ENCODE measurements around the gene CCDC70.

The CCDC70 gene

DNA sequence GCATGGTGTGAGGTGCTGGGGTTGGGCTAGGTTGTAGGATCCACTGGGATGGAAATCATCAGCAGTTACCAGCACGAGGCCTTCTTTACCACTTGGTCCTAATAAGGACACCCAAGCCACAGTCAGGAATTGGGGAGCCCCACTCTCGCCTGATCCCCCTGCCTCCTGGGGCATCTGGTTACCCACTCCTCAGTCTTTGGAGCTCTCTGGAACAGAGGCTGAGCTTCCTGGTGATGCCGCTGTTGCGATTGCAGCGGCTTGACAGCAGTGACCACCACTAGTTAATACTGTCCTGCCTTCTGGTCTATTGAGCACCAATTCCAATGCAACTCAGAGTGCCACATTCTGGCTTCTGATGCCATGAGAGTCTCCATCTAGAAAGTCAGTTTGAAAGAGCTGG is 30.2 kb upstream of the CCDC70 start:
- DNase-seq, result no peak

DNA sequence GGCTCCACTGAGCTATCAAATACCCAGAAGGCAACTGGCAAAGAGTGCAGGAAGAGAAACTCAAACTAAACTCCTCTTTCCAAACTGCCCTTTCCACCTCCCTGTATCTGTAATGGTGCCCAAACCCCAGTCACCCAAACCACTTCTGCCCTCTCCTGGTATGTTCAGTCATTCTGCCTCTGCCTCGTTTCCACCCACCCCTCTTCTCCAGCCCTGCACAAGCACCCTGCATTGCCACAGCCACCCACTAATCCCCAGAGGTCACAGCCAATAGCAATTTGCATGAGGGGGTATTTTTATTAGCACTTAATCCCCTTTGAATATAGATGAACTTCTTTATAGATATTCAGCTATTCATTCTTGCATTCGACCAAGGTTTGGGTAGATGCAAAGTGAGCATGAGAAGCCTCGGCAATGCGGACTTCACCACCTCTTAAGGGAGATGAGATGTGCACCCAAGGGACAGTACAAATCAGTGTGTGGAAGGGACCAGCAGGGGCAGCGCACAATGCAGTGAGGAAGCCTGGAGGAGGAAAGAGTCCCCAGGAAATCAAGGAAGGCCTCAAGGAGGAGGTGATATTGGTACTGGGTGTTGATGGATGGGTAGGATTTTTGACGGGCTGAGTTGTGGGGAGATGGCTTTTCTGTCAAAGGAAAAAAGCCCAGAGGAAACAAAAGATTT is 29.2 kb upstream of the CCDC70 start:
- DNase-seq, result no peak

DNA sequence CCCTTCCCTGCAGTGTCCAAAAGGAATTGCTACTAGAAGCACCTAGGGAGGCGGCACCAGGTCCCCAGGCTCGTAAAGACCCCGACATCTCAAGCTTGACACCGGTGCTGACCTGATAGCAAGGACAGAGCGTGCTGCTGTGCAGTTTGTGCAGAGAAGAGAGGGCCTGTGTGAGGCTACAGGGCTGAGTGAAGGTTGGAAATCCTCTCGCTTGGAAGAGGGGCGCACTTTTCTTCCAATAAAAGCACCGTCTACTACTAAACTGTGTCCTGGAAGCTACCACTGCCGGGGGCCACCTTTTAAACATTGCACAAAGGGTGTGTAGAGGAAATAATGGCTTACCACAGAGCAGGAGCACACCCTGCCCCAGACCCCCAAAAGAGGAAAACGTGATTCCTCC is 27.8 kb upstream of the CCDC70 start:
- DNase-seq, result no peak

DNA sequence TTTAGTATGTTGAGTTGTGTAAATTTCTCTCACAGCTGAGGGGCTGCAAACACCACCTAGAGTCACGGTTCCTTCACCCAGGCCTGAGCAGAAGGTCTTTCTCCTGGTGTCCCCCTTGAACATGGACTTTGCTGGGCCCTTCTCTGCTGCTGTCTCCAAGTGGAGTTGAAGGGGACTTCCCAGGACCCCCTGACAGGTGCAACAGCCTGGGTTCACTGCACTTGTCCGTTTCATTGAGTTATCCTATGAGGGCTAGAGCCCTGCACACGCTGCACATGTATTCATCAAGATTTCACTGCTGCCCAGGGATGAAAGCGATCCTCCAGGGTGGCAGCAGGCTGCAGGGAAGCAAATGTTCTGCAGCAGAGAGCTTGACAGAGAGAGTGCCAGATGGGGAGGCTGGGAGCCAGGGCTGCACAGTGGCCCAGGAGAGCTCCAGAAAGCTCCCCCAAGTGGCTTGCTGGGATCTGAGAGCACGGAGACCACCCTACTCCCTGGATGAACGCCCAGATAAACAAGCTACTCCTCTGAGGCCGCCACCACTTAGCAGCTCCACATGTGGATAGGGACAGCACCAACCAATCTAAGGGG is 27.1 kb upstream of the CCDC70 start:
- no peak for DNase-seq

DNA sequence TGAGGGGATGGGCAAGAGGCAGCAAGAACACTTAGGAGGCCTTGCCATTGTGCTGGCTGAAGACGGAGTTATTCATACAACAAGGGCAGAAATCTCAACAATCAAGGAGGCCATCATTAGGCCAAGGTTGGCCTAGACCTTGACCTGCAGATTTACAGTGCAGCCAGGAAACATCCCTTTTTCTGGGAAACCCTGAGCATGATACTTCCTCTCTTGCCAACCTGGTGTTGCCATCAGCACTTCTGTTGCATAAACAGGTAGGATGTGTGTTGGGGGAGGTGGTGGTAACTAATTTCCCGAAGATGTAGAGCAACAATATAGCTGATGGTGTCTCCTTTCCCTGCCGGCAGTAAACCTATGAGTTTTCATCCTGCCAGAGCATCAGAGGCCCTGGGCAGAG is 24.8 kb upstream of the CCDC70 start:
- no peak for DNase-seq

DNA sequence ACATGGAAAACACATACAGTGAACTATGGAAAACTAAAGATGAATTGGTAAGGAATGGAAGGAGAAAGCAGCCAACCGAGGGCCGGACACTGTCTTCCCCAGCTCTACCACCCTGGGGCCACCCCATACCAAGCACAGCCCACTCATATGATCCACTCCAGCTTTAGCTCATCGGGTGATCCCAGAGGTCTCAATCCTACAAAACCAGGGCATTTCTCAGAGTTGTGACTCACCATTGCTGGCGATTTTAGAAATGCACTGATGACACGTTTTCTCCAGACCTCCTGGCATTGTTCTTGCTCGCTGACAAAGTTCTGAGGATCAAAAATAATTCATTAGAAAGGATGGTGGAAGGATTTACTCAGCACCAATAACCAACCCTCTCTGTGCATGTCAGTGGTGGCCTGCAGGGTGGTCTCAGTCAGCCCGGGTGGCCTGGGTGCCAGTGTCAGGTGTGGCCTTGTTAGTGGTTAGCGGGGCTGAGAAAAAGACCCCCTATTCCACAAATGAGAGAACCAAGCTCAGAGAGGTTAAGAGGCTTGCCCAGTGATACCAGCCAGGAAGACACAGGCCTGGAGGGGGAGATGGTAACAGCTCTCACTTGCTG is 23.4 kb upstream of the CCDC70 start:
- DNase-seq, result no peak

DNA sequence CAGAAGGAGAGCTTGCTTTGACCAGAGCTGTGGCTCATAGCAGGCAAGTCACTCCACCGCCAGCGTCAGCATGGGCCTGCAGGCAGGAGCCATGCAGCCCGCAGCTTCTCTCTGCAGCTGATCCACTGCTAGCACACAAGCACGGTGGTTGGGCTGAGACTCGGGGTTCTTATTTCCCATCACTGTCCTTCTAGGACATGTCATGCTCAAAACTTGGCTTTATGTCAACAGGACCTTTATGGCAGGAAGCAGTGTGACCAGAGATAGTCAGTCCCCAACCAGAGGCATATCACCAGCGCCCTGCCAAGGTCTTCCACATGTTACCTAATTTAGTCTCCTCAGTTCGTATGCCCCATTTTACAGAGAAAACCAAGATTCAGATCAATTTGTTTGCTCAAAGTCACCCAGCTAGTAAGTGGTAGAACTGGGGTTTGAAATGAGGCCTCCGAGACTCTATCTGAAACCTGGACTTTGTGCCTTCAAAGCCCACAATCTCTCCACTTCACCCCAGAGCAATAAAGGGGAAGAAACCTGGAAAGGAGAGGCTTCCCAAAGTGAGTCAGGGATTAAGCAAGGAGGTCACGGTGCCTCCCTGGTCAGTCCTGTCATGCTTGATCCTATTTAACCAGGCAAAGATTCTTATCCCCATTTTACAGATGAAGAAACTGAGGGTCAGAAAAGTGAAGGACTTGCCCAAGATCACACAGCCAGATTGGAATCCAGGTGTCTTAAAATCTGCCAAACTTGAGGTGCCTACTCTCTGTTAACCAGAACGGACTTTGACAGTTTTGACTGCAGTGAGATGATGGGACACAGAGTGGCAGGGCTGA is 21.8 kb upstream of the CCDC70 start:
- DNase-seq, result no peak

DNA sequence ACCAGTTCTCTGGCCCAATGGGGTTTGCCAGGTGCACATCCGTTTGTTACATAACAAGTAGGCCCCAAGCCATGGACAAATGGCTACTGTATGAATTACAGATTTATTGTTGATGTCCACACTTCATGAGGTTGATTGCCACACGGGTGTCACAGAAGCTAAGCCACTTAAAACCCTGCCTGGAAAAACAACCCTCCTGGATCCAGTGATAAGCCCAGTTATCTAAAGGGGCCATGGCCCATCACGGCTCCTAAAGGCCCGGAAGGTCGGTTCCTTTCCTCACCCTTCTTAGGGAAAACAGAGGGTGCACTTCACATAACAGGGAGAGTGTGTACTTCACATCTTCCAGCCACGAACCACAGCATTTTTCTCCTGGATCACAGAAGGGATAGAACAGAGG is 20.9 kb upstream of the CCDC70 start:
- DNase-seq, result no peak

DNA sequence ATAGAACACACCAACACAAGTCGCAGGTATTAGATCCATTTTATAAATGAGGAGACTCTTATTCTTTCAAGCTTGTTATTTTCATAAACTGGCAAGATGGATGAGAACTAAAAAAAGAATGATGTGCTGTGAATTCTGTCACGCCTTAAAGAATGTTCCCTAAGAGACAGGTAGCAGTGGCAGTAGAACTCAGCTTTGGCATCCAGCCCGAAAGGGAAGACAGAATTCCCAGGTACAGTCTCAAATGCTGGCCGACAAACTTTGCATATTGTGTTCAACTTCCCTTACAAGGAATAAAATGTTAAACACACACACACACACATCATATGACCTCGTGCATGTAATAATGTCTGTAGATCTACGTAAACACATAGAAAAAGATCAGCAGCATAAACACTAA is 20.0 kb upstream of the CCDC70 start:
- DNase-seq, result no peak

DNA sequence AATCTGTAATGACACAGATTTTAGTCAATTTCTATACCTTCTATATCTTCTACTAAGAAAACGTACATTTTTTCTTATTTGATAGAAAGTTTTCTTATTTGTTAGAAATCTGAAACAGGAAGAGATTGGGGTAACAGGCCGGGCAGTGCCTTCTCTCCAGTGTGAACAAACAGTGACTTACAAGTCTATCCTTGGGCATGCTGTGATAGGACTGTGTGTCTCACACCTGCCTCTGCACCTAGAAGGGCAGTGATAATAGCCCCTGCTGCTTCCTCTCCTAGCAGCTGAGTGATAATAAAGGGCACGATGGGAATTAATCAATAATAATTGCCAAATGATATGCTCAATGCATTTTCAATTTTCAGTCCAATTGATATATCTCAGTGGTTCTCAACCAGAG is 18.2 kb upstream of the CCDC70 start:
- DNase-seq, result no peak

DNA sequence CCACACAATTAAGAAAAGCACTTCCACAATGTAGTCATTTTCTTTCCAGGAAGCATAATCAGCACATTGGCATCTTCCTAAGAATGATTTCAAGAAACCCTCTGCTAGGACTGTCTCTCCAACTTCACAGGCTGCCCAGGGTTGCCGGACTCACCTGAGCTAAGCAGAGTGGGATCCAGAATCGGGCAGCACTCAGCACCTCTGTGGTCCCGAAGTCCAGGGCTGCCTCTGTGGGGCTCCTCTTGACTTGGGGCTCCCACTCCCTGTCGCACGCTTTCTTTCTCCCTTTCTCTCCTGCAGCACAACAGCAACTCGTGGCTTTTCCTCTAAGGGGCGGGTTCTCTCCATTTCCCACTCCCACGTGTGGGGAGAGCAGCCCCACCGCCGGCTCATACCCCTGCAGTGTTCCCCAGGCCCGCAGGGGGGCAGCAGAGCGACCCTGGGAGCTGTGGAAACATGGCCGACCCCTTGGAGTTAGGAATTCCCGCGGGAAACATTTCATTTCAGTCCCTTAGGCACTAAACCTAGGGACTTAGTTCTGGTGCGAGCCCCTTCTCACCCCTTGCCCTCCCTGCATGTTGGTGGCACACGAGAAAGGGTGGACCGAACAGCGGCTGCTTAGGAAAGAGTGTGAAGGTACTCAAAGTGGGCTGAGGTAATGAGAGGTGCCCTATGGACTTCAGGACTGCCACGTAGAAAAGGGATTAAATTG is 16.8 kb upstream of the CCDC70 start, which contains the start of gene TMEM272:
TSS of gene TMEM272 (minus strand) at position 316 of the 712 bp plus-strand sequence. CDS start 6,647 bp downstream, outside the sequence.
- no peak for DNase-seq

DNA sequence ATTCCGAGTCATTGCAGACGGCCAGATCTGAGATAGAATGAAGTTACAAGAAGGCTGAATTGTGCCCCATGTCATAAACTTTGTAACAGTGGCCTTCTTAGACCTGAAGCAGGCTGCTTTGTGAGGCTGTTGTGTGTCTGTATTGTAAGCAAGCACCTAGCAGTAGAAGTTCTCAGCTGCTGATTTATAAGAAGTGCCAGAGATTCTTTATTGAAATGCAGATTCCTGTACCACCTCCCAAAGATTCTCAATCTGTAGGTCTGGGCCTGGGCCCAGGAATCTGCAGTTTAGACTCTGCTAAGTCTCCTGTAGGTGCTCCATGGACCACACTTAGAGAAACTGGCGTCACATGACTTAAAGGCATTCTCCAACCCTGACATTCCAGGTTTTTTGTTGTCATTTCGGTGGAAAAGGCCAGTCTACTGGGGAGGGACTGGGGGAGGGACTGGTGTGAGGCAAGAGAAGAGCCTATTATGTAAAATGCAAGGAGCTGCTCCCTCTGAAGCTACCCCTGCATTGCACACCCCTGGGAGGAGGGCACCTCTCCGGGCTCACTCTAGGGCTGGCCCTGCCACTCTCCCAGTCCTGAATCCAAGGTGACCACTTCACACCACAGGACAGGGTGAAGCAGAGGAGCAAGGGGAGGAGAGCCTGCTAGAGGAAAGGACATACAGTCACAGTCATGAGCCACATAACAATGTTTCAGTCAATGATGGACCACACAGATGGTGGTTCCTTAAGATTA is 16.0 kb upstream of the CCDC70 start:
- DNase-seq, result no peak

DNA sequence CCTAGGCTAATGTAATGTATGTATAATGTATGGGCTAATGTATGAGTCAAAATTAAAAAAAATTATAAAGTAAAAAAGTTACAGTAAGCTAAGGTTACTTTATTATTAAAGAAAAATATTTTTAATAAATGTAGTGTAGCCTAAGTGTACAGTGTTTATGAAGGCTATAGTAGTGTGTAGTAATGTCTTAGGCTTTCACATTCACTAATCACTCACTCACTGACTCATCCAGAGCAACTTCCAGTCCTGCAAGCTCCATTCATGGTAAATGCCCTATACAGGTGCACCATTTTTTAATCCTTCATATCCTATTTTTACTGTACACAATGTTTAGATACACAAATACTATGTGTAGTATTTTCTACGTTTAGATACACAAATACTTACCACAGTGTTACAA is 15.0 kb upstream of the CCDC70 start:
- DNase-seq, result no peak

DNA sequence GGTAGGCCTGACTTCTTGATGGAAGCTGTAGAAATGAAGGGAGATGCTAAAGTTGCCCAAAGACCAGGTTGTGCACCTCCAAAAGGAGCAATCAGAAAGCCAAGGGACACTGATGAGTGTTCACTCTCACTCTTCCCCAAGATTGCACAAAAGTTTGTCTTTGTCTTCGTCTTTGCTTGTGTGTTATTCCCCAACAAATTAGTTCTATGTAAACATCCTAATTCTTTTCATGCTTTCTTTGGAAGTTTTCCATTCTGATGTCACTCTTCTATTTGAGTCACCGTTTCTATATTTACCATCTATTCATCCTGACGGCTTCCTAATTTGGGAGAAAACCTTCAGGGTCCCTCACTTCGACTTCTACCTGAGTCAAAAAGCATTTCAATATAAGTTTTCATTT is 13.1 kb upstream of the CCDC70 start:
- DNase-seq, result no peak

DNA sequence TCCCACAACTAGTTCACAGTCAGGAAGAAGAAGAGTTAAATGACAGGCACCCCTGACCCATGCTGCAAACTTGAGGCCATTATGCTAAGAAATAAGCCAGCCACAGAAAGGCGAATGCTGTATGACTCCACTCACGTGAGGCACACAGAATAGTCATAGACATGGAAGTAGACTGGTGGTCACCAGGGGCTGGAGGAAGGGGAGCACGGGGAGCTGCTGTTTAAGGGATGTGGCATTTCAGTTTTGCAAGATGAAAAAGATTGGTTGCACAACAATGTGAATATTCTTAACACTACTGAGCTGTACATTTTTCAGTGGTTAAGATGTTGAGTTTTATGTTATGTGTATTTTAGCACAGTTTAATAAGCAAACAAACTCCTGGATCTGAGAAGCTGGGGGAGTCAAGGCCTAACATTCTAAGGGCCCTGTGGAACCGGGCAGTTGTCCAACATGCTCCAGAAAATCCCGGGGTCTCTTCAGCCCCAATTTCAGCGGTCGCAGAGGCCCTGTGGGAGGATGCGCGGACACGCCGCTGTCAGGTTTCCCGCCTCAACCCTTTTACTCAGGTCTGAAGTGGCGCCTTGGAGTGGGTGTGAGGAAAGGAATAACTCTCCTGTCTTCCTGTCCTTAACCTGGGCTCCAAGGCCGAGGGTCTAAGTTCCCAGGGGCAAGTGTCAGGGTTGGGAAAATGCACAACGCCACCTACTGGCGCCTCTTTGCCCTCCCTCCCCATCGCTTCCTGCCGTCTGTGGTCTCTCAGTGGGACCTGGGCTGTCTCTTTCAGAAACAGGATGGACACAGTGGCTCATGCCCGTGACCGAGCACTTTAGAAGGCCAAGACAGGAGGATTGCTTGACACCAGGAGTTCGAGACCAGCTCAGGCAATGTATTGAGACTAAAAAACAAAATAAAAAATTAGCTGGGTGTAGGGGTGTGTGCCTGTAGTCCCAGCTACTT is 12.3 kb upstream of the CCDC70 start:
- DNase-seq, result no peak

DNA sequence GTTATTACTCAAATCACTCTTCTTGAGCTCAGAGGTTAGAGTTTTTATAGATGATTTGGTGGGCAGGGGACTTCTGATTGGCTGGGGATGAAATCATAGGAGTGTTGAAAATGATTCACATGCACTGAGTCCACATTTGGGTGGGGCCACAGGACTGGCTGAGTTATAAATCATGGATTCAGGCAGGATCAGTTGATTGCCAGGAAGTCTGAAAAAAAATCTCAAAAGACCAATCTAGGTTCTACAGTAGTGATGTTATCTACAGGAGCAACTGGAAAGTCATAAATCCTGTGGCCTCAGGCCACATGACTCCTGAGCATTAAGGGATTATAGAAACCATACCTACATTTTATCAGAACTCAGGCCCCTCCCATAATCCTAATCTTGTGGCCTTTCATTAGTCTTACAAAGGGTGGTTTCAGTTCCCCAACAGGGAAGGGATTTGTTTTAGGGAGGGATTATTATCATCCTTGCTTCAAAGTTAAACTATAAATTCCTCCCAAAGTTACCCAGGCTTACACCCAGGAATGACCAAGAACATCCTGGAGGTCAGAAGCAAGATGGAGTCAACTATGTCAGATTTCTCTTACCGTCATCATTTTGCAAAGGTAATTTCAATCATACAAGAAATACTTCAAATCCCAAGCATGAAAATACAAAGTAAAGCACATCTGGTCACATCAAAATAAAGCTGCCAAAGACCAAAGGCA is 5.6 kb upstream of the CCDC70 start:
- DNase-seq, result no peak

DNA sequence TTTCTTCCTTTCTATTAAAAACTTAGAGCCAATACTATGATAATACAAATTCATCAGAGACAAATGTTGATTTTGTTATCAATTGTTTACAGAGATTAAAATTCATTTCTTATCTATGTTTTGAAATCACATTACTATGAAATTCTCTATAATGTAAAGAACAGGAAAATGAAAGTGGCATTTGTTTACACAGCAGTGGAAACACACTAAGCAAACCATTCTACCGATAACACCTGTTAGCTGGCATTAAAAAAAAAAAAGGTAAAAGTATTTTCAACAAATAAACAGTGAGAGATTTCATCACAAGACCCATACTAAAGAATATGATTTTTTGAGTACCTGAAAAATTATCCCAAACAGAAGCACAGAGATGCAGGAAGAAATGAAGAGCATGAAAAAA is 4.8 kb upstream of the CCDC70 start:
- no peak for DNase-seq

DNA sequence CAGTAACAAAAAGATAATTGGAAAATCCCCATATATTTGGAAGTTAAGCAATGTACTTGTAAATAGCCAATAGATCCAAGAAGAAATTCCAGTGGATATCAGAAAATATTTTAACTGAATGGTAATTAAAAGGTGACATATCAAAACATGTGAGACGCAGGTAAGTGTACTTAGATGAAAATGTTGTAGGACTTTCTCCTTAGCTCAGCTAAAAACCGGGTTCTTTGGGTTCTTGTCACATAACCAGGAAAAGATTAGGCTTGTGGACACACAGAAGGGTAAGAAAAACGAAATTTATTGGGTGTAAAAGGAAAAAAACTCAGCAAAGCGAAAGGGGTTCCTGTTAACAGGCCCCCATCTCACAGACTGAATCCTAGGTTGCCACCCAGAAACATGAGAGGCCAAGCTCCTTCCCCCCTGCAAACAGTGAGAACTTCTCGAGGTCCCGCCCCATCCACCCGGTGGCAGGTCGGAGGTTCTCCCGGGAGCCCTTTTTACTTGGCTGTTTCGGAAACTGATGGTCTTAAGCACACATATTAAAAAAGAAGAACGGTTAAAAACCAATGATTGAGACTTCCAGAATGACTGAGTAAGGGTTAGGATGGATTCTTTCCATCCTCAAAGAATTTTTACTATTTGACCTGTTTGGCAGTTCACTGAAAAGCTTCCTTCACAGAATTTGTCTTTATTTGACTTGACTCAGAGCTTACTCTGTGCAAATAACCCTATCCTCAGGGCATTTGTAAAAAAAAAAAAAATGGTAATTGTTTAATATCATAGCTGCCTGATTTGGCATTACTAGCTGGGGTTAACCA is 3.1 kb upstream of the CCDC70 start:
- DNase-seq, result no peak

DNA sequence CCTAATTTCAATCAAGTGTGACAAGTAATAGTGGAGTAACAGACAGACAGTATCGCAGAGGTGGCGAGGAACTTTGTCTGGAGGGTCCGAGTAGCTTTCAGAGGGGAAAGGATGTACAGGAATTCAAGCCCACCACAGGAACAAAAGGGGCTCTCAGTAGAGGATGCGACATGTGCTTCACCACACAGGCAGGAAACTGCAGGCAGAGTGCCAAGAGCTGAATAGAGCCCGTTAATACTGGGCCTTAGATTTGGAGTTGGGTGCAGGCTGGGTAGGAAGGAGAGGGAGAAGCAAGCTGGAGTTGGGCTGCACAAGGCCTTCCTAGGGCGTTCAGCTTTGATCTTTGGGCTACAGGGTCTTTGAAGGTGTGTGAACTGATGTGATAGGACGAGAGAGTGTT is 1.2 kb downstream of the CCDC70 start:
- DNase-seq, result no peak

DNA sequence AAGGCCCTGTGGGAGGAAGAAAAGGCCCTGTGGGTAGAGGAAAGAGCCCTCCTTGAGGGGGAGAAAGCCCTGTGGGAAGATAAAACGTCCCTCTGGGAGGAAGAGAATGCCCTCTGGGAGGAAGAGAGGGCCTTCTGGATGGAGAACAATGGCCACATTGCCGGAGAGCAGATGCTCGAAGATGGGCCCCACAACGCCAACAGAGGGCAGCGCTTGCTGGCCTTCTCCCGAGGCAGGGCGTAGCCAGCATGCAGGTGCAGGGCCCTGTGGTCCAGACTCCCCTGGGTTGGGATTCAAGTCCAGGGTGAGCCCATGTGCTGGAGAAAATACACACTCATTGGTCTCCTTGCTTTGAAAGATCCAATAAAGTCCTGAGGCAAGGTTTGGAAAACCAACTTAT is 4.1 kb downstream of the CCDC70 start:
- DNase-seq, result no peak

Measured in NCI-H774 (cell line).